Aorta (tissue), 5 donors: ENCODE results near the gene SCN8A. TPM values are rescaled to one million over a fixed set of nuclear protein-coding genes. Genes with fewer than 3 reads are reported as not detected.

Experiments used
- ATAC-seq: fragments of 200-7000 bp; cut with Tn5 transposase; one replicate; pipeline ENCODE4 v1.9.1; 2022; ENCODE audit warnings: moderate library complexity; ENCODE audit not compliant: low FRiP score
- DNase-seq, 2 donors: peaks; one replicate each; pipeline ENCODE4 v3.0.0-alpha.2; 2020
- H3K27ac ChIP-seq, 2 donors: one replicate each; pipeline ENCODE4 v1.5.1; 2013; ENCODE audit warnings: low read length in 2 of 2, mild to moderate bottlenecking in 2 of 2, moderate library complexity in 2 of 2, control low read depth in 1 of 2, inconsistent platforms in 1 of 2, low read depth in 1 of 2
- H3K27me3 ChIP-seq, 2 donors: one replicate each; pipeline ENCODE4 v1.6.1; 2013; ENCODE audit warnings: control low read depth in 1 of 2, low read length in 1 of 2, mild to moderate bottlenecking in 1 of 2, moderate library complexity in 1 of 2; ENCODE audit not compliant: insufficient read depth in 2 of 2, control insufficient read depth in 1 of 2
- H3K36me3 ChIP-seq, 2 donors: one replicate each; pipeline ENCODE4 v1.6.1; 2013; ENCODE audit warnings: control low read depth in 1 of 2, low read length in 1 of 2, mild to moderate bottlenecking in 1 of 2; ENCODE audit not compliant: insufficient read depth in 2 of 2, control insufficient read depth in 1 of 2
- H3K4me1 ChIP-seq, 2 donors: one replicate each; pipeline ENCODE4 v1.6.1; 2013; ENCODE audit warnings: low read length in 2 of 2, control low read depth in 1 of 2, mild to moderate bottlenecking in 1 of 2, moderate library complexity in 1 of 2; ENCODE audit not compliant: insufficient read depth in 2 of 2, control insufficient read depth in 1 of 2
- H3K4me3 ChIP-seq, 2 donors: one replicate each; pipeline ENCODE4 v1.5.1; 2013; ENCODE audit warnings: low read length in 2 of 2, control low read depth in 1 of 2, mild to moderate bottlenecking in 1 of 2
- H3K9me3 ChIP-seq: one replicate; pipeline ENCODE4 v1.6.1; 2013; ENCODE audit warnings: mild to moderate bottlenecking, low read length; ENCODE audit not compliant: control insufficient read depth
- WGBS, 2 donors: extraction: QIAGEN DNeasy Blood & Tissue Kit; methylation state at CpG; one replicate each; pipeline ENCODE4 v1.1.7; 2013; 5-methylcytosine and 5-hydroxymethylcytosine counted together
- intact Hi-C, 2 donors: fragments of 100-400 bp; cut with DNase I; formaldehyde crosslinking; loops; one replicate each; pipeline versions ENCODE4 v1.14.2 to v1.15.0; 2022
- polyA plus RNA-seq, 2 donors: library from polyadenylated mRNA; stranded (reverse); fragments of 200-250 nt; gene quantifications; one replicate each; pipeline ENCODE4 v1.2.3, GENCODE V29; 2013
- total RNA-seq, 2 donors: library from RNA; stranded (reverse); fragmentation: NEBNext Ultra II Directional; extraction: Animal tissue kit (Norgen Biotek cat#: 25700); gene quantifications; one replicate each; pipeline ENCODE4 v1.2.1, GENCODE V29; 2021
- donor health status: healthy with polysubstance abuse.
- donor health status: Bipolar disorder and iron deficiency.
- donor health status: DM: no; HTN: no; CAD: no.
- donor health status: DM: no; HTN: no; CAD: no.
- donor health status: DM: yes; HTN: yes; CAD: no.

Gene SCN8A
- total and polyA plus RNA-seq, 4 donors: under 0.01 to 0.48 (median 0.27) TPM

DNA sequence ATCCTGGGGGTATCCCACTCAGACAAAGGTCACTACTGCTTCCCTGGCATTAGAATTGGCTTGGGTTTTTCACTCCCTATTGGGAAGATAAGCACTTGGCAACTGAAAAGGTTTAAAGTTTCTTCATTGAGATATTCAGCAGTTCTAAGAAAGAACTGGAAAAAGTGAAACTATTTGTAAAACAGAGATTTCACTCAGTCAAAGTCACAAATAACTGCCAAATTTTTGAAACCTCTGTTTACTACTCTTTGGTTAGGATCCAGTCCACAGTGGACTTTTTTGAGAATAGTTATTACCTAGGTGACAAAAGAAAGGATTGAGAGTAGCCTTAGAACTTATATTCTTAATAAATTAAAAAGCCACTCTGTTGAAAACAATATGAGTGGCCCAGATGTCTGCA is 172.7 kb downstream of the SCN8A start:
- Histone ChIP-seq H3K36me3 (no peaks in the 10 kb centered on the region), H3K4me1 (no peaks in the 10 kb centered on the region), H3K9me3 (no peaks in the 10 kb centered on the region), H3K4me3 (no peak overlapping the region), H3K27me3 (no peaks in the 10 kb centered on the region), H3K27ac (no peak overlapping the region)
- ATAC-seq (no peak), DNase-seq (no peak)
- intact Hi-C loops: no loop called here

DNA sequence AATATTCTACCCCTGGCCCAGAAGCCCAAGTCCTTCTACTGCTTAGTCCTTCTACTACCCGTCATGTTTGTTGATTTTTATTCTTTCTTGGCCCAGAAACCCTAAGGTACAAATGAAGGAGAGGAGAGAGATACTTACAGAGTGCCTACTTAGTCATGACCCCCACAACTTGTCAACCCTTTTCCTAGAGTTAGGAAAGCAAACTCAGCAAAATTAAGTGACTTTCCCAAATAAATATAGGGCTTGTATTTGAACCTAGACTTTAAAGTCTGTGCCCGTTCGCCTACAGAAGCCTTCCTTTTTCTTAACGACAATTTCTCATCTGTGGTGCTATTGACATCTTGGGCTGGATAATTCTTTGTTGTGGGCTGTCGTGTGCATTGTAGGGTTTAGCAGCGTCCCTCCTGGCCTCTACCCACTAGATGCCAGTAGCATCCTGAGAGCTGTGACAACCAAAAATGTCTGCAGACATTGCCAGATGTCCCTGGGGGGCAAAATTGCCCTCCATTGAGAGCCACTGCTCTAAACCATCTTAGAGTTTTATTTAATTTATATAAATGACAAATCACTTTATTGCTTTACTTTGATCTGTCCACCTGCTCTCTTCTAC is 175.1 kb downstream of the SCN8A start:
- 86 to 88% methylated on average over 6 of the region's 6 CpGs for WGBS, 2 donors
- intact Hi-C loops: no loop called here
- DNase-seq: no peak
- peaks cover 0 to 2% of the 10 kb centered on the region in 2 donors for H3K27me3 ChIP-seq
- H3K9me3 ChIP-seq: no peaks in the 10 kb centered on the region
- no peak for ATAC-seq
- no peaks in the 10 kb centered on the region for H3K36me3 ChIP-seq
- H3K4me3 ChIP-seq: no peak overlapping the region
- H3K4me1 ChIP-seq: no peaks in the 10 kb centered on the region
- H3K27ac ChIP-seq: no peak overlapping the region

- 77 to 80% methylated on average over 1 of the region's 1 CpG for WGBS, 2 donors
- Histone ChIP-seq H3K9me3 (no peaks in the 10 kb centered on the region), H3K4me1 (no peaks in the 10 kb centered on the region), H3K27me3 (peaks cover 0 to 2% of the 10 kb centered on the region in 2 donors), H3K36me3 (no peaks in the 10 kb centered on the region), H3K27ac (no peak overlapping the region), H3K4me3 (no peak overlapping the region)
- DNase-seq (no peak), ATAC-seq (no peak)
- intact Hi-C loops: no loop called here
Observed at GRCh38 chr12:51771008-51771407, 180.0 kb downstream of the SCN8A start.

- DNase-seq: no peak
- H3K36me3 ChIP-seq: no peaks in the 10 kb centered on the region
- H3K27ac ChIP-seq: no peak overlapping the region
- no peaks in the 10 kb centered on the region for H3K9me3 ChIP-seq
- H3K4me1 ChIP-seq: no peaks in the 10 kb centered on the region
- peaks cover 0 to 2% of the 10 kb centered on the region in 2 donors for H3K27me3 ChIP-seq
- intact Hi-C loops: no loop called here
- H3K4me3 ChIP-seq: no peak overlapping the region
- WGBS, 2 donors: 91 to 99% methylated on average over 2 of the region's 2 CpGs
- ATAC-seq: no peak
Observed at GRCh38 chr12:51773145-51773869, 182.3 kb downstream of the SCN8A start.

GRCh38 chr12:51774933-51775332 is 183.9 kb downstream of the SCN8A start:
- H3K9me3 ChIP-seq: no peaks in the 10 kb centered on the region
- H3K4me3 ChIP-seq: no peak overlapping the region
- no peaks in the 10 kb centered on the region for H3K36me3 ChIP-seq
- peaks cover 0 to 2% of the 10 kb centered on the region in 2 donors for H3K27me3 ChIP-seq
- DNase-seq (no peak), ATAC-seq (no peak)
- no peak overlapping the region for H3K27ac ChIP-seq
- 64 to 67% methylated on average over 2 of the region's 2 CpGs for WGBS, 2 donors
- H3K4me1 ChIP-seq: no peaks in the 10 kb centered on the region
- intact Hi-C loops: no loop called here

DNA sequence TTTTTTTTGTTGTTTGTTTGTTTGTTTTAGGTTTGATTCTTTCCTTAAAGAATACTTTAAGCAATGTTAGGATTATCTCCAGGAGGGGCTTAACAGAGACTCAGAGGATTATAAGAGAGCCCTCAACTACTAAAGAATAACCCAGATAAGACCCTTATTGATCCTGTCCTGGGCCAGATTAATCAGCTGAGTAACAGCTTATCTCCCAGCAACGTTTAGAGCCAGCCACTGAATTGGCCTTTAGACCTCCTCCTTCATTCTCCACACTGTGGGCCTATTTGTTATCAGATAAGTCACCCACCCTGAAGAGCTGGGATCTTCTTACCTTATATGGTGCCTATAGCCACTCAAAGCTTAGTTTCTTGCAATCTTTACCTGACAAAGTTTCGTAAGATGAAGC is 186.4 kb downstream of the SCN8A start:
- Histone ChIP-seq H3K27me3 (peaks cover 0 to 3% of the 10 kb centered on the region in 2 donors), H3K36me3 (no peaks in the 10 kb centered on the region), H3K9me3 (no peaks in the 10 kb centered on the region), H3K27ac (no peak overlapping the region), H3K4me3 (no peak overlapping the region), H3K4me1 (no peaks in the 10 kb centered on the region)
- 51 to 57% methylated on average over 2 of the region's 2 CpGs for WGBS, 2 donors
- intact Hi-C loops: no loop called here
- no peak for ATAC-seq
- no peak for DNase-seq

- Histone ChIP-seq H3K27me3 (peaks cover 0 to 3% of the 10 kb centered on the region in 2 donors), H3K4me3 (no peak overlapping the region), H3K27ac (no peak overlapping the region), H3K9me3 (no peaks in the 10 kb centered on the region), H3K4me1 (no peaks in the 10 kb centered on the region), H3K36me3 (no peaks in the 10 kb centered on the region)
- WGBS, 2 donors: 91 to 96% methylated on average over 3 of the region's 3 CpGs
- ATAC-seq: no peak
- intact Hi-C loops: no loop called here
- DNase-seq: no peak
Observed at GRCh38 chr12:51777973-51778372, 186.9 kb downstream of the SCN8A start.

DNA sequence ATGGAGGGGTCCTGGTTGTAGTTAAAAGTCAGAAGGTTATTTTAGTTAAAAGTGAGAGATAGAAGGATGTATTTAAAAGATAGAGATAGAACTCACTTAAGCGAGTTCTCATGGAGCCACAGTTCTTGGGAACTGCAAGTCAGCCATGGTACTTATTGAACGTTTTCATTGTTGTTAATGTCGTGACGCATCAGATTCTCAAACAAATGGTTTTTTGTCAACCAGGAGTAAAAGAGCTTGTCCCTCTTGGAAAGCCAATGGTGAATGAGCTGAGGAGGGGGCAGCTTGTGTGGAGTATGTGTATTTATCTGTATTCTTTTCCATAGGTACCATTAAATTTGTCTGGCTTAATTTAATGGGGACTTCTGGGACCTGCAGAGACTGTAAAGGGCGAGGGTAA is 188.8 kb downstream of the SCN8A start:
- Histone ChIP-seq H3K4me3 (no peak overlapping the region), H3K27me3 (peaks cover 0 to 4% of the 10 kb centered on the region in 2 donors), H3K4me1 (no peaks in the 10 kb centered on the region), H3K27ac (no peak overlapping the region), H3K36me3 (no peaks in the 10 kb centered on the region), H3K9me3 (no peaks in the 10 kb centered on the region)
- DNase-seq (no peak), ATAC-seq (no peak)
- intact Hi-C loops: no loop called here
- 70 to 82% methylated on average over 5 of the region's 5 CpGs for WGBS, 2 donors

DNA sequence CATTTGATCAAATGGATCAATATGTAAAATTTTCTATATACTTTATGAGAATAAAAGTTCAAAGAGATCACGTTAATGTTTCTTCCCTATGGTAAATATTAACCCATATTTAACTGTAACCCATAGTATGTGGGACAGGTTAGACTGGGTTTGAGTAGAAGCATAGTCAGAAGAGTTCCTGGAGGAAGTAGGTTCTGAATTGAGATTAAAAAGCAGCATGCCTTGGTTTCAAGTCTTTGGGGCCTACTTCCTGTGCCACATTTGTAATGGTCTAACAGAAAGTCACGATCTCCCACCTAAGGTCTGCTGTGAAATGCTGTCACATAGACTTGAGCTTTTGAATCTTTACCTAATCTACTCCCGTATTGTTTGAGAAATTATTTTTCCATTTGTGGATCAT is 193.7 kb downstream of the SCN8A start:
- Histone ChIP-seq H3K4me3 (no peak overlapping the region), H3K27ac (no peak overlapping the region), H3K36me3 (no peaks in the 10 kb centered on the region), H3K27me3 (peaks cover 0 to 4% of the 10 kb centered on the region in 2 donors), H3K9me3 (peaks cover 1% of the 10 kb centered on the region), H3K4me1 (no peaks in the 10 kb centered on the region)
- DNase-seq: no peak
- 81 to 86% methylated on average over 3 of the region's 3 CpGs for WGBS, 2 donors
- intact Hi-C loops: no loop called here
- ATAC-seq: no peak
